ENCODE results near the gene ZDHHC11.

ZDHHC11 gene

DNA sequence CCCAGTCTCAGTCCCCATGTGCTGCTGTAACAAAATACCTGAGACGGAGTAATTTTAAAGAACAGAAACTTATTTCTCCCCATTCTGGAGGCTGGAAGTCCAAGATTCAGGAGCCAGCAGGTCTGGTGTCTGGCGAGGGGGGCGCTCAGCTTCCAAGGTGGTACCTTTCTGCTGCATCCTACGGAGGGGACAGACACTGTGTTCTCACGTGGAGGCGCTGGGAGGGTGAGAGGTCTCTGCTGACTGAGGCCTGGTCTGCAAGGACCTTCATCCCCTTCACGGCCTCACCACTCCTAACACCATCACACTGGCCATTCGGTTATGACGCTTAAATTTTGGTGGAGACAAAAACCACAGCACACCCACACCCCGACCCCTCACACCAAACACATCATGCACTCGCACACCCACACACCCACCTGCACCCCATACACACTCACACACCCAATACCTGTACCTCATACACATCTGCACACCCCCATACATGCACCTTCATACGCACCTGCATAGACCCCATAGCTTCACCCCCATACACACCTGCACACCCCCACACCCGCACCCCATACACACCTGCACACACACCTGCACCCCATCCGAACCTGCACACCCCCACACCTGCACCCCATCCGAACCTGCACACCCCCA, 9.8 kb upstream of the ZDHHC11 start:
- ChIA-PET CTCF (interaction anchor here (0.7 kb wide), 1 partner anchor 9 kb away, joined by 3 read pairs; no protein-coding TSS in a partner anchor), POLR2A (ENCODE audit: low non-redundant PET) (no interaction called here)
- peak overlapping the region; percentile 66 for H3K27ac ChIP-seq
- TF ChIP-seq CTCF (conservative IDR thresholded peaks at IDR 0.05; ENCODE audit: low read depth) = no peak
- DNase-seq (ENCODE audit: low spot score) = no peak

DNA sequence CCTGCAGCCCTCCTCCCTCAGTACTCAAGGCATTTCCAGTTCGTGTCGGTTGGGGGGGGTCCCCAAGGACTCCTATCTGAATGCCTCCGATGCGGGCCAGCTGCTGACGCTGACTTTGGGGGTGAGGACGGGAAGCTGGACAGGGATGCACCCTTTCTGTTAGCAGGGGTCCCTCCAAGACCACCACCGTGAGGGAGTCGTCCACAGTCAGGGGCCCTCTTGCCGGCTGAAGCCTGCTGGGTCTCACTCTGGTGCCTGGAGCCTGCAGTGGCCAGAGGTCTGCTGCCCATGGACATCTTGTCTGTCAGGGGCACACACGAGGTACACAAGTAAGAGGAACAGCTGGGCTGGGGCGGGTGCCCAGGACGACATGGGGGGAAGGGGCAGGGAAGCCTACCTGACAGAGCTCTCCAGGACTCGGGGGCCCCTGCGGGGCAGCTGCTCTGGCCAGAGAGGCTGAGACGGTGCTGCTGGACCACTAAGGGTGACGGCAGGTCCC, 9.1 kb upstream of the ZDHHC11 start:
- peak overlapping the region; percentile 66 for H3K27ac ChIP-seq
- no peak for TF ChIP-seq CTCF (conservative IDR thresholded peaks at IDR 0.05; ENCODE audit: low read depth)
- ChIA-PET CTCF (no interaction called here), POLR2A (ENCODE audit: low non-redundant PET) (no interaction called here)
- DNase-seq (ENCODE audit: low spot score) = no peak

GRCh38 chr5:859391-859790, 8.6 kb upstream of the ZDHHC11 start:
- ChIA-PET POLR2A (ENCODE audit: low non-redundant PET) (no interaction called here), CTCF (no interaction called here)
- DNase-seq (ENCODE audit: low spot score) = no peak
- TF ChIP-seq CTCF (conservative IDR thresholded peaks at IDR 0.05; ENCODE audit: low read depth) = no peak
- peak overlapping the region; percentile 66 for H3K27ac ChIP-seq

- ChIA-PET POLR2A (ENCODE audit: low non-redundant PET) (no interaction called here), CTCF (no interaction called here)
- no peak for DNase-seq (ENCODE audit: low spot score)
- peak overlapping the region; percentile 66 for H3K27ac ChIP-seq
- TF ChIP-seq CTCF (conservative IDR thresholded peaks at IDR 0.05; ENCODE audit: low read depth) = no peak
Observed at GRCh38 chr5:858726-859125, 7.9 kb upstream of the ZDHHC11 start.

DNA sequence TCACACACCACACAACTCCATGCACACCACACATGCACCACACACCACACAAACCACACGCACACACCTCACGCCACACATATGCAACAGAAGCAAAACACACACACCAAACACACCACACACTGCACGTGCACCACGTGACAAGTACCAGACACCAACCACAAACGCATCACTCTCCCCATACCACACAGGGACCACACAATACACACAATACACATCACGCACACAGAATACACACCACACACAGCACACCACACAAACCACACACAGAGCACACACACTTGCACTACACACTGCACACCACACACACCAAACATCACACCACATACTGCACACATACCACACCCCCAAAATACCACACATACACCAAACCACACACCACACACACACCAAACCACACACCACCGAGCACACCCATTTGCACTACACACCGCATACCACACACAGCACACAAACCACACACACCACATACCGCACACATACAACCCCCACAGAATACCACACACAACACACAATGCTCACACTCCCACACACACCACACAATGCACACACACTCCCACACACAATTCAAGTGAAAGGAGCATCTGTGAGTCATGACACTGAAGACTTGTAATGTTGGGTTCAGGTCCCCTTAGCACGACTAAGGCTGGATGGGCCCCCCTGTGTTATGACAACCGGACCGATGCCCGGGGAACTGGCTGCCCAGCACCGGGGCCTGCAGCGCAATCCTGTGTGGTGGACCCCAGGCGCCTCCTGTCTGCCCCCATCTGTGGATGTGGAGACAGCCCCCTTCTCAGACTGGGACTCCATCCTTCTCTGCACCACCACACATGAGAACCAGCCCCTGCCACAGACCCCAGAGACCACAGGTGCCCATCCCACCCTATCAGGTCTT, 6.0 kb upstream of the ZDHHC11 start:
- H3K27ac ChIP-seq = no peak overlapping the region
- TF ChIP-seq CTCF (conservative IDR thresholded peaks at IDR 0.05; ENCODE audit: low read depth) = no peak
- ChIA-PET POLR2A (ENCODE audit: low non-redundant PET) (no interaction called here), CTCF (no interaction called here)
- no peak for DNase-seq (ENCODE audit: low spot score)

- no peak overlapping the region for H3K27ac ChIP-seq
- ChIA-PET CTCF (no interaction called here), POLR2A (ENCODE audit: low non-redundant PET) (no interaction called here)
- no peak for TF ChIP-seq CTCF (conservative IDR thresholded peaks at IDR 0.05; ENCODE audit: low read depth)
- DNase-seq (ENCODE audit: low spot score) = no peak
Observed at GRCh38 chr5:855771-856530, 5.2 kb upstream of the ZDHHC11 start.
